NOMO-1 treated with DMSO at 0.1 percent for 48 hours (cell line): ENCODE measurements around the gene TP53TG3F.
"Not testable (repeated sequence)": the region's sequence is repeated elsewhere in the genome, so short reads cannot be mapped to it uniquely, and the experiment has no call there.

Source experiments
- DNase-seq: peaks from one replicate; lab custom pipeline; 2025; ENCODE audit not compliant: unreplicated experiment; lab: John Stamatoyannopoulos, UW

The TP53TG3F gene, protein sequence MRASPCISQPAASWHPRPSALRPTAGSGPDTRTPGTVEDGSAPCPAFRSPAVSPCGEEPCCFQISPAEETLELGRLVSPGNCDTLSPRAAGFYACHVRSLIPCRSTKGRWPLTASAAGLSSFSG

DNA sequence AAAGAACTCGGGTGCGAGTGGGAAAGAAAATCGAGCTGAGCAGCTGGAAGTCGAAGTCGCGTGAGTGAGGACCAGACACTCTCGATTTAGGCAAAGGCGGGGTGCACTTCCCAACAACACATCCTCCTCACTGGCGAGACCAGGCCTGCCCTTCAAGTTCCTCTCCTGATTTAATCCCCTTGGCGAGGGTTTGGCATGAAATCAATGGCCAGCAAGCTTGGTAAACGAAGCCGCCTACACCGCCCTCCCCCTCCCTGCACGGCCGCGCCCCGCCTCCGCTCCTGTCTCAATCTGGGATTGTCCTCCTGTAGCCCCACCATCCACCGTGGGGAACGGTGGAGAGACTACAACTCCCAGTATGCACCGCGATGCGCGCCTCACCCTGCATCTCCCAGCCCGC, at the start of gene TP53TG3F:
Gene TP53TG3F, plus strand, starts transcription at position 301 of the 400 bp plus-strand sequence. Its CDS starts 68 bp downstream, at position 369.
- DNase-seq, result not testable (repeated sequence)

DNA sequence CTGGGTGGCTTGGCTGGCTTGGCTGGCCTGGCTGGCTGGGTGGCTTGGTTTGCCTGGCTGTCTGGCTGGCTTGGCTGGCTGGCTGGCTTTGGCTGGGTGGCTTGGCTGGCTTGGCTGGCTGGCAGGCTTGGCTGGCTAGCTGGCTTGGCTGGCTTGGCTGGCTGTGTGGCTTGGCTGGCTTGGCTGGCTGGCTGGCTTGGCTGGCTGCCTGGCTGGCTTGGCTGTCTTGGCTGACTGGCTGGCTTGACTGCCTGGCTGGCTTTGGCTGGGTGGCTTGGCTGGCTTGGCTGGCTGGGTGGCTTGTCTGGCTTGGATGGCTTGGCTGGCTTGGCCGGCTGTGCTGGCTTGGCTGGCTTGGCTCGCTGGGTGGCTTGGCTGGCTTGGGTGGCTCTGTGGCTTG, 32.2 kb downstream of the TP53TG3F start:
- not testable (repeated sequence) for DNase-seq

DNA sequence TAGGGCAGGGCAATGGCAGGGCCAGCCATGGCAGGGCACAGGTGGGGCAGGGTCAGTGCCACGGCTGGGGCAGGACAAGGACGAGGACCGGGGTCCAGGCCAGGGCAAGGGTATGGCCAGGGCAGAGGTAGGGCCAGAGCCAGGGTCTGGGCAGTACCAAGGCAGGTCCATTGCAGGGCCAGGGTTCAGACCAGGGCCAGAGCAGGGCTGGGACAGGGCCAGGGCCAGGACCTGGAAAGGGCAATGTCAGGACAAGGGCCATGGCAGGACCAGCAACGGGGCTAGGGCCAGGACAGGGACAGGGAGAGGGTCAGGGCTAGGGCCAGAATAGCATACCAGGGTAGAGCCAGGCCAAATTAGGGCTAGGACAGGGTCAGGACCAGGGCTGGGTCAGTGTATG, 47.8 kb downstream of the TP53TG3F start:
- not testable (repeated sequence) for DNase-seq

DNA sequence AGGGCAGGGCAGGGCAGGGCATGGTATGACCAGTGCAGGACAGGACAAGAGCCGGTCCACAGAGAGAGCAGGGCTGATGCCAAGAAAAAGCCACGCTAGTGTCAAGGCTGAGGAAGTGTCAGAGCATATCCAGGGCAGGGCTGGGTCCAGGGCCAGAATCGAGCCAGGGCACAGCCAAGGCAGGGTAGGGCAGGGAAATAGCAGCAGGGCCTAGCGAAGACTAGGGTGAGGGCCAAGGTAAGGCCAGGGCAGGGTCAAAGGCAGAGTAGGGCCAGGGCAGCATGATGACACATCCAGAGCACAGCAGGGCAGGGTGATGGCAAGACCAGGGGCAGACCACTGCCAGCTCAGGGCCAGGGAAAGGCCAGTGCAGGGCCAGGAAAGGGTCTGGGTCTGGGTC, 49.7 kb downstream of the TP53TG3F start:
- DNase-seq, result not testable (repeated sequence)

DNA sequence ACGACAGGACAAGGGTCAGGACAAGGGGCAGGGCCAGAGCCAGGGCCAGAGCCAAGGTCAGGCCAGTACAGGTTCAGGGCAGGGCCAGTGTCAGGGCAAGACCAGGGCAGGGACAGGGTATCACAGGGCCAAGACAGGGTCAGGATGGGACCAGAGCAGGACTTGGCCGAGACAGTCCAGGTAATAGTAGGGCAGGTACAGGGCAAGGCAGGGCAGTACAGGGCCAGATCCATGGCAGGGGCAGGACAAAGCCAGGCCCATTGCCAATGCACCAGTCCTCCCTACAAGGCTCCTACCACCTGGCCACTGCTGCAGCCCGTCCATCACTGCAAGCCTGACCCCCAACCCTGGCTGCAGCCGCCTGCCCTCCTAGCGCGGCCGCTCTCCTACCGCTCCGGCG, 50.5 kb downstream of the TP53TG3F start:
- DNase-seq, result not testable (repeated sequence)
